ENCODE data around the gene IPPK.
"Not testable (repeated sequence)": the region's sequence is repeated elsewhere in the genome, so short reads cannot be mapped to it uniquely, and the experiment has no call there.

DNA sequence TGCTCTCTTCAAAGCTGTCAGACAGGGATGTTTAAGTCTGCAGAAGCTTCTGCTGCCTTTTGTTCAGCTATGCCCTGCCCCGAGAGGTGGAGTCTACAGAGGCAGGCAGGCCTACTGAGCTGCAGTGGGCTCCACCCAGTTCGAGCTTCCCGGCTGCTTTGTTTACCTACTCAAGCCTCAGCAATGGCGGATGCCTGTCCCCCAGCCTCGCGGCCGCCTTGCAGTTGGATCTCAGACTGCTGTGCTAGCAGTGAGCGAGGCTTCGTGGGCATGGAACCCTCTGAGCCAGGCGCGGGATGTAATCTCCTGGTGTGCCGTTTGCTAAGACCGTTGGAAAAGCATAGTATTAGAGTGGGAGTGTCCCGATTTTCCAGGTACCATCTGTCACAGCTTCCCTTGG is 96.3 kb downstream of the IPPK start:
- TF ChIP-seq, protein P1, sequence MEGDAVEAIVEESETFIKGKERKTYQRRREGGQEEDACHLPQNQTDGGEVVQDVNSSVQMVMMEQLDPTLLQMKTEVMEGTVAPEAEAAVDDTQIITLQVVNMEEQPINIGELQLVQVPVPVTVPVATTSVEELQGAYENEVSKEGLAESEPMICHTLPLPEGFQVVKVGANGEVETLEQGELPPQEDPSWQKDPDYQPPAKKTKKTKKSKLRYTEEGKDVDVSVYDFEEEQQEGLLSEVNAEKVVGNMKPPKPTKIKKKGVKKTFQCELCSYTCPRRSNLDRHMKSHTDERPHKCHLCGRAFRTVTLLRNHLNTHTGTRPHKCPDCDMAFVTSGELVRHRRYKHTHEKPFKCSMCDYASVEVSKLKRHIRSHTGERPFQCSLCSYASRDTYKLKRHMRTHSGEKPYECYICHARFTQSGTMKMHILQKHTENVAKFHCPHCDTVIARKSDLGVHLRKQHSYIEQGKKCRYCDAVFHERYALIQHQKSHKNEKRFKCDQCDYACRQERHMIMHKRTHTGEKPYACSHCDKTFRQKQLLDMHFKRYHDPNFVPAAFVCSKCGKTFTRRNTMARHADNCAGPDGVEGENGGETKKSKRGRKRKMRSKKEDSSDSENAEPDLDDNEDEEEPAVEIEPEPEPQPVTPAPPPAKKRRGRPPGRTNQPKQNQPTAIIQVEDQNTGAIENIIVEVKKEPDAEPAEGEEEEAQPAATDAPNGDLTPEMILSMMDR (IDR thresholded peaks at IDR 0.05; ENCODE audit: low read length) = not testable (repeated sequence)
- TF ChIP-seq EZH2 (optimal IDR thresholded peaks at IDR 0.05; ENCODE audit: low read depth, low read length) = not testable (repeated sequence)
